ELR (cell line): Measurements from ENCODE around the gene AIFM2.
"Not testable (repeated sequence)": the region's sequence is repeated elsewhere in the genome, so short reads cannot be mapped to it uniquely, and the experiment has no call there.

Experiments
- DNase-seq: peaks from one replicate; pipeline ENCODE4 v3.0.0-alpha.2; 2015; ENCODE audit warnings: low read depth

The AIFM2 gene

GRCh38 chr10:70121281-70121949 lies 11.2 kb downstream of the AIFM2 start:
- no peak for DNase-seq

- DNase-seq: no peak
These were observed 12.2 kb downstream of the AIFM2 start for GRCh38 chr10:70120417-70120816.

DNA sequence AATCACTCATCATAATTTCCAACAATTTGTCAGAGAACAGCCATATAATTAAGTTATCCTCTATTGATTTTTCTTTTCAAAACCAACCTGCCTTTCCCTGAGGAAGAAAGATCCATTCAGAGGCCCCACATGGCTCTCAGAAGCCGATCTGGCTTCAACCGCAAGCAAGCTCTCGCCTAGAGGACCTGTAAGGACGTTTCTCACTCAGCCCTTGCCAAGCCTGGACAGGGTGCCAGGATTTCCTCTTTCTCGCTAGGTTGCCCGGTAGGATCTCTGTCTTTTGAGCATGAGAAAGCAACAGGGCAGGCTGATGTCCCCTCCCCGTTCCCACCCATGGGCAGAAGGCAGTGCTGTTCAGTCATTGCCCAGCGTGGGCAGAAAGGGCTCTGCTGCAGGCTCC lies 13.0 kb downstream of the AIFM2 start:
- no peak for DNase-seq

GRCh38 chr10:70119197-70119596 lies 13.4 kb downstream of the AIFM2 start:
- DNase-seq: no peak

GRCh38 chr10:70118196-70118595 lies 14.4 kb downstream of the AIFM2 start:
- DNase-seq: no peak

- DNase-seq: no peak
These were observed 15.0 kb downstream of the AIFM2 start for GRCh38 chr10:70117646-70118045.

- peak; percentile 59 for DNase-seq
These were observed 16.5 kb downstream of the AIFM2 start for GRCh38 chr10:70115948-70116682.

DNA sequence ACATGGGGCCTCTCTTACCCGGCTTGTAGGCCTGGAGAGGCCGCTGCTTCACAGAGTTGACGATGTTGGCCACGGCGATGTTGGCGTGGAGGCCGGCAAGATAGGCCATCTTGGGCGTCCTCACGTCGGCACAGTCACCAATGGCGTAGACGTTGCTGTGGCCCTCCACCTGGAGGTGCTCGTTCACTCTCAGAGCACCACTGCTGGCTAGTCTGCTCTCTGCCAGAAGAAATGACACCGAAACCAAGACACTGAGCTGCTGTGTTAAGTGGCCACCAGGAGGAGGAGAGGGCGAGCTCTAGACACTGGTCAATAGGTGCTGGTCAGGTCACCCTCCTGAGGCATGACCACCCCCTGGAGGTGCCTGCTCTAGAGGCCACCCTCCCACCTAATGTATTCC lies 17.7 kb downstream of the AIFM2 start:
- DNase-seq: no peak

DNA sequence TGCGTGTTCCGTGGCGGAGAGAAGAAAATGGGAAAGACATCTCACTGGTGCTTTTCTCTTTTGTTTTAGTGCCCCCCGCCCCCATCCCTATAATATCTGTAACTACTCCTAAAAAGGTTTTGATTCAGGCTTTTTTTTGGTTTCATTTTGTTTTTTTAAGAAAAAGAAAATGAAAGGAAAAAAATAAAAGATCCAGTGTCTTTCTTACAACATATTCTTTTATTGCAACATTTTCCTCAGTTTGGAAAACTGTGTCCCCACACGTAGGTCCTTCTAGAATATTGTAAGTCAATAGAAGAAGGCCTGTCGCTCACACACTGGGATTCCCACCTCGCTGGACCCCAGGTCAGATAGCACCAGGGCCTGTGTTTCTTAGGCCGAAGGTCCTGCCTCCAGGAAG lies 20.6 kb downstream of the AIFM2 start:
- no peak for DNase-seq

GRCh38 chr10:70111496-70111895 lies 21.1 kb downstream of the AIFM2 start:
- DNase-seq: no peak

GRCh38 chr10:70109064-70109729 lies 23.4 kb downstream of the AIFM2 start:
- no peak for DNase-seq

- DNase-seq: peak; percentile 39
These were observed 25.4 kb downstream of the AIFM2 start for GRCh38 chr10:70106958-70107791.

GRCh38 chr10:70101668-70102067 lies 31.0 kb downstream of the AIFM2 start:
- DNase-seq: no peak

- not testable (repeated sequence) for DNase-seq
These were observed 31.5 kb downstream of the AIFM2 start for GRCh38 chr10:70101068-70101562.

DNA sequence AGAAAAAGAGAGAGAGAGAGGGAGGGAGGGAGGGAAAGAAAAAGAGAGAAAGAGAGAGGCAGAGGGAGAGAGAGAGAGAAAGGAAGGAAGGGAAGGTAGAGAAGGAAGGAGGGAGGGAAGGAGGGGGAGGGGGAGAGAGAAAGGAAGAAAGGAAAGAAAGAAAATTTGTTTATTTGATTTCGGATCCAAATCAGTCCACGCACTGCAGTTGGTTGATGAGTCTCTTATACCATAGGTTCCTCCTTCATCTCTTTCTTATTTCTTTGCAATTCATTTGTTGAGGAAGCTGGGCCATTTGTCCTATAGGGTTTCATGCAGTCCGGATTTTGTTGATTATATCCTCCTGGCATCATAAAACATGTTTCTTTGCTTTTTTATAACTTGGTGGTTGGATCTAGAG lies 34.4 kb downstream of the AIFM2 start:
- DNase-seq: no peak

DNA sequence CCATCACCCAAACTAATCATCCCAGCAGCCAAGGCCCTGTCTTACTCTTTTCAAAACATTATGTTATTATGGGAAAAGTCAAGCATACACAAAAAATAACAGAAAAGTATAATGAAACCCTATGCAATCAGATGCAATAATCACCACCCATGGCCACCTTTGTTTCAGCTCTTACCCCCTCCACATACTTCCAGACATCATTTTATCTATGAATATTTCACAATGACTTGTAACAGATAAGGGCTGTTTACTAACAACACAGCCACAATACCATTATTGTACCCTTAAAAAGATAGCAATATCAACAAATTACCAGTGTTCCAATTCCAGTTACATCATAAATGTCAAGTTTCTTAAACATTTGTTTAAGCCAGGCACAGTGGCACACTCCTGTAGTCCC lies 35.2 kb downstream of the AIFM2 start:
- no peak for DNase-seq

- DNase-seq: no peak
These were observed 35.8 kb downstream of the AIFM2 start for GRCh38 chr10:70096705-70097420.

- DNase-seq: no peak
These were observed 36.5 kb downstream of the AIFM2 start for GRCh38 chr10:70096016-70096704.

GRCh38 chr10:70094250-70094649 lies 38.4 kb downstream of the AIFM2 start:
- no peak for DNase-seq

GRCh38 chr10:70093335-70093944 lies 39.2 kb downstream of the AIFM2 start:
- no peak for DNase-seq

DNA sequence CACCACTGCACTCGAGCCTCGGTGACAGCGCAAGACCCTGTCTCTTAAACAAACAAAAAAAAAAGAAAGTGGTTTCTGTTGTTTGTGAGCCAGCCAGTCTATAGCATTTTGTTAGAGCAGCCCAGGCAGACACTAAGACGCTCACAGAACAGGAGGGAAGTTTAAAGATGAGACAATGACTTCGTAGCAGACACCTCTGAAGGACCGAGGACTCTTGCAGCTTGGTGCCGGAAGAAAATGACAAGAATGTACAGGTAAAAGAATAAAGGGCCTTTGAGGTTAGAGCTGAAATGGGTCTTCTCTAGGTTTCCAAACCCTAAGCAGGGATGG lies 40.3 kb downstream of the AIFM2 start:
- DNase-seq: no peak
